K562 (cell line): ENCODE results near the gene LRP1B.

Experiments
- ADNP ChIP-seq: fragments of 200-800 bp; sonication (Bioruptor generic); IDR thresholded peaks from 2 replicates; pipeline ENCODE4 v1.6.1; 2016; ENCODE audit warnings: missing genetic modification characterization, missing compliant biosample characterization
- KDM5B ChIP-seq: fragments of 200-600 bp; sonication (generic); IDR thresholded peaks from 2 replicates; pipeline ENCODE4 v1.6.1; 2012; ENCODE audit warnings: low read depth, mild to moderate bottlenecking, moderate library complexity, low read length, control low read depth, inconsistent platforms; ENCODE audit not compliant: insufficient replicate concordance

DNA sequence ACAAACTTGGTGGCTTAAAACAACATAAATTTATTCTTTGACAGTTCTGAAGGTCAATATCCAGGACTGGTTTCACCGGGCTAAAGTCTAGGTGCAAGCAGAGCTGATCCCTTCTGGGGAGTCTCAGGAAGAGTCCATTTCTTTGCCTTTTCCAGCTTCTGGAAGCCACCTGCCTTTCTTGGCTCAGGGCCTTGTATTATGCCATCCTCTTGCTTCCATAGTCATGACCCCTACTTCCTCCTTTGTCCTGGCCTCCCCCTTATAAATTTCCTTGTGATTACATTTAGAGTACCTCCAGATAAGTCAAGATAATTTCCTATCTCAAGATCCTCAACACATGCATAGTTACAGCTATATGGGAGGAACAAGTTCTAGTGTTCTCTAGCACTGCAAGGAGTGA lies 1089.5 kb downstream of the LRP1B start:
- TF ChIP-seq KDM5B (no peak), ADNP (tag) (no peak)
